Measurements from ENCODE around the gene BFSP2. TPM values are rescaled to one million over a fixed set of nuclear protein-coding genes. Genes with fewer than 3 reads are reported as not detected.

The BFSP2 gene, protein sequence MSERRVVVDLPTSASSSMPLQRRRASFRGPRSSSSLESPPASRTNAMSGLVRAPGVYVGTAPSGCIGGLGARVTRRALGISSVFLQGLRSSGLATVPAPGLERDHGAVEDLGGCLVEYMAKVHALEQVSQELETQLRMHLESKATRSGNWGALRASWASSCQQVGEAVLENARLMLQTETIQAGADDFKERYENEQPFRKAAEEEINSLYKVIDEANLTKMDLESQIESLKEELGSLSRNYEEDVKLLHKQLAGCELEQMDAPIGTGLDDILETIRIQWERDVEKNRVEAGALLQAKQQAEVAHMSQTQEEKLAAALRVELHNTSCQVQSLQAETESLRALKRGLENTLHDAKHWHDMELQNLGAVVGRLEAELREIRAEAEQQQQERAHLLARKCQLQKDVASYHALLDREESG
- total RNA-seq, result not detected in 2 replicates

DNA sequence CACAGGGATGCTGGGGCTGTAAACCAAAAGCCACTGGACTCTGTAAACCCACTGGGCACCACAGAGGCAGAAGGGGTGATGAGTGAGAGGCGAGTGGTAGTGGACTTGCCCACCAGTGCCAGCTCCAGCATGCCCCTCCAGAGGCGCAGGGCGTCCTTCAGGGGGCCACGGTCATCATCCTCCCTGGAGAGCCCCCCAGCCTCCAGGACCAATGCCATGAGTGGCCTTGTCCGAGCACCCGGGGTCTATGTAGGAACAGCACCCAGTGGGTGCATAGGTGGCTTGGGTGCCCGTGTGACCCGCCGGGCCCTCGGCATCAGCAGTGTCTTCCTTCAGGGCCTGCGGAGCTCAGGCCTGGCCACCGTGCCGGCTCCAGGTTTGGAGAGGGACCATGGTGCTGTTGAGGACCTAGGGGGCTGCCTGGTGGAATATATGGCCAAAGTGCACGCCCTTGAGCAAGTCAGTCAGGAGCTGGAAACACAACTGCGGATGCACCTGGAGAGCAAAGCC, at the start of gene BFSP2:
BFSP2 (plus strand) TSS at position 51 of the 510 bp plus-strand sequence; CDS start at position 79, 28 bp downstream.

Other genes with a start within 250 kb of the BFSP2 start
- 179 and 214 TPM in 2 replicates for gene CDV3, start 173.6 kb downstream of the BFSP2 start, total RNA-seq